ENCODE results near the gene CRYGD.

CRYGD gene

DNA sequence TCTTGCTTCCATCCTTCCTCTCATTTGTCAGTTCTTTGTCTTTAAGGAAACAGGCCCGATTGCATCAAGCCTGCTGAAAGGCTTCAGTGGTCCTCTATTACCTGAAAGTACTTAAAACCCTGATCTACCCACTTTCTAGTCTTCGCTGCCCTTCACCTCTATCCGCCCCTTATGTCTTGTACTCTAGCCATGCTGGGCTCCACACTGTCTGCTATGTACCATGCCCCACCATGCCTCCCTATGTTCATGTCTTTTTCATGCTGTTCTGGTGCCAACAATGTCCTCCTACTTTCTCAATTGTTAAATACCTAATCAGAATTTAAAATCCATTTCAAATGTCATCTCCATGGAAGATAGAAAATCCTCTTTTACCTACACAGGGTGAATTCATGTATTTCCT is 28.2 kb downstream of the CRYGD start:
- DNase-seq: no peak
- intact Hi-C loops (cut with DNase I): no loop called here

DNA sequence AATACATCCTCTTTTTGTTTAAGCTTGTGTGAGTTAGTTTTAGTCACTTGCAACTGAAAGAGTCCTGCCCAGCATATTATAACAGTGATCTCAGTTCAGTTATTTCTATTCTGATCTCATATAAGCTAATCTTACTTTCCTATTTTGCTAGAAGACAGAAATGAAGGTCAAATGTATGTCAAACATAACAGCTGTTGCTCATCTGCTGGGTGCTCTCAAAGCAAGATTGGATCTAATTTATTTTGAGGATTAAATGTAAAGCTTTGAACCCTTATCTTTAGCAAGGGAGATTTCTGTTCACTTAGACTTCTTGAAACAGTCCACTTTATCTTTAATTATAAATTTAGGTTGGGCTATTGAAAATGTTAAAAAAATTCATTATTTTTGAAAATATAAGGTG is 31.2 kb downstream of the CRYGD start:
- no peak for DNase-seq
- intact Hi-C loops (cut with DNase I): no loop called here

DNA sequence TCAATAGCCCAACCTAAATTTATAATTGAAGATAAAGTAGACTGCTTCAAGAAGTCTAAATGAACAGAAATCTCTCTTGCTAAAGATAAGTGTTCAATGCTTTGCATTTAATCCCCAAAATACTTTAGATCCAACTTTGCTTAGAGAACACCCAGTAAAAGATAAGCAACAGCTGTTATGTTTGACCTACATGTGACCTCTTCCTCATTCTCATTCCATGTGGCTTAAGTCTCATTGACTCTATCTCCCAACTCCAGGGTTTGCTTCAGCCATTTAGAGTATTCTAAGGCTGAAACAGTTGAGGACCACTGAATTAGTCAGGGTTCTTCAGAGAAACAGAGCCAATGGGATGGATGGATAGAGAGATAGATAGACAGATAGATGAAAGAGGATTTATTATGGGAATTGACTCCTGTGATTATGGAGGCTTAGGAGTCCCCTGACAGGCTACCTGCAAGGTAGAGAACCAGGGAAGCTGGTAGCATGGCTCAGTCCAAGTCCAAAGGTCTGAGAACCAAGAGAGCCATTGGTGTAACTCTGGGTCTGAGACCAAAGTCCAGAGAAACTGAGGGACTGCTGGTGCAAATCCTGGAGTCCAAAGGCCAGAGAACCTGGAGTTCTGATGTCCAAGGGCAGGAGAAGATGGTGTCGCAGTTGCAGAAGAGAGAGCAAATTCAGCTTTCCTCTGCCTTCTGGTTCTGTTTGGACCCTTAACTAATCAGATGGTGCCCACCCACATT is 32.1 kb downstream of the CRYGD start:
- DNase-seq: no peak
- intact Hi-C loops (cut with DNase I): no loop called here

DNA sequence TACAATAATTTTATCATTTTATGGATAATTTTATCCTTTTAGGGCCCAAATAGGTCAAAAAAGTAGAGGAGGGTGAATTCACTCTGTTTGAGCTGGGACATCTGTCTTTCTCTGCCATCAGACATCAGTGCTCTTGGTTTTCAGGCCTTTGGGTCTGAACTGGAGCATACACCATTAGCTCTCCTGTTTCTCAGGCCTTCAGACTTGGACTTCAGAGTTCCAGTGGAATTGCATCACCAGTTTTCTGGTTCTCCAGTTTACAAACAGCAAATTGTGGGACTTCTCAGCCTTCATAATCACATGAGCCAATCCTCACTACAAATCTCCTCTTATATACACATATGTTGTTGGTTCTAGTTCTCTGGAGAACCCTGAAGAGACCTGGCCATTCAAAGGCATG is 33.9 kb downstream of the CRYGD start:
- no peak for DNase-seq
- intact Hi-C loops (cut with DNase I): no loop called here

DNA sequence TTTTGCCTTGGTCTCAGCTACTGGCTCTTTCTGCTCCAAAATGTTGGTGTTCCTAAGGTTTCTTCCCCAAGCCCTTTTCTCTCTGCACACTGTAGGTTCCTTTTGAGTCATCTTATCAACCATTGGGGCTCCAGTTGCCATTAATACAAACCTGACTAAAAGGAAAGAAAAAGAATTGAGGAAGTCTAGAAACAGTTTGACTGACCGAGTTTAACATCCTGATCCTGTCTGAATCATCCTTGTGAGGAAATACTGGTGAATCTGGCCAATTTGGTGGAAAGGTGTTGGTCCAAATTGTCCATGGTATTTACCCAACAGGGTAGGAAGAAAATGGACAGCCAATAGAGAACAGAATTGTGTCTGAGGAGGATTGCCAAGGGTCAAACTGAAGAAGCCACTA is 38.3 kb downstream of the CRYGD start:
- intact Hi-C loops (cut with DNase I): no loop called here
- DNase-seq: no peak

DNA sequence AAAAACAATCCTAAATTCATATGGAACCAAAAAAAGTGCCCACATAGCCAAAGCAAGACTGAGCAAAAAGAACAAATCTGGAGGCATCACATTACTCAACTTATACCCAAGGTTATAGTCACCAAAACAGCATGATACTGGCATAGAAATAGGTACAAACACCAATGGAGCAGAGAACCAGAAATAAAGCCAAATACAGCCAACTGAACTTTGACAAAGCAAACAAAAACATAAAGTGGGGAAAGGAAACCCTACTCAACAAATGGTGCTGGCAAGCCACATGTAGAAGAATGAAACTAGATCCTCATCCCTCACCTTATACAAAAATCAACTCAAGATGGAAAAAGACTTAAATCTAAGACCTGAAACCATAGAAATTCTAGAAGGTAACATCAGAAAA is 40.5 kb downstream of the CRYGD start:
- intact Hi-C loops (cut with DNase I): no loop called here
- DNase-seq: no peak

DNA sequence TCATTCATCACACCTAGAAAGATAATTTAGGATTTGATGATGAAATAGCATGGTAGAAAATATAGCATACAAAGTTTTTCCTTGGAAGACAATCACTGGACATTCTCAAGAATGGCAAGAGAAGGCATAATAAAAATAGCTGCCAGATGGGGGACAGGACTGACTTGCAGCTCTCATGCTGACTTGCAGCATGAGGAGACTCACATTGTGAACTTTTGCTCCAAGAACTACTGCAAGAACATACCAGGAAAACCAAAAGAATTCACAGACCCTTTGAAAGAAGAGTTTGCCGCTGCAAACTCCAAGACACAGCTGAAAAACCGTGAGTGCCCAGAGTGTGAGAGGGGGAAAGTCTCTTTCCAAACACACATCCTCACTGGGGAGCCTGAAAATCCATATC is 47.0 kb downstream of the CRYGD start:
- intact Hi-C loops (cut with DNase I): no loop called here
- no peak for DNase-seq

DNA sequence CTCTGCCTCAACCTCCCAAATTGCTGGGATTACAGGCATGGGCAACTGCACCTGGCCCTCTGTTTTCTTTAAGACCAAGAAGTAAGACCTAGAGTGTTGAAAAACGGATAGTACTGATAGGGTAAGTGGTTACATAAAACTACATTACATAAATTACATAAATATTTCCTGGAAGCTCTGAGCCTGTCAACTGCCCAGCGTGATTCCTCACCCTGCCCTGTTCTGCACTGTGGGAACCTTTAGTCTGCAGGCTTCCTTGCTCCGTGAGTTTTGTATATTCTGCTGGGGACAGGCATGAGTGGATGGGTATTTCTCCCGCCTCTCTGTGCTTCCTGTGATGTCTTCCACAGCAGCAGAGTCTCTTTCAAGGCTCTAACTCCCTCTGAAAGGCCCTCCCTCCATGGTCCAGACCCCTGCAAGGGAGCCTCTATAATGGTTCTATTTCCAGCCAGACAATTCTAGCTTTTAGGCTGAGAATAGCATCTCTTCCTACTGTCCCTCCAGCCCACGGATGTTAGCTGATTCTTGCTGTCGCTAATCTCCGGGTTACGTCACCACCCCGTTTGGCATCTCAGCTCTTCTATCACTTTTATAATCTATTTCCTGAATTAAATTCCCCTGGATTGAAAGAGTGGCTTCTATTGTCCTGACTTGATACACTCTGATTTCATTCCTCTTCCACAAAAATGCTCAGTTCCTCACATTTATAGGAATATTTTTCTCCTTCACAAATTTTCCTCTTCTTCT is 49.5 kb downstream of the CRYGD start:
- DNase-seq: no peak
- intact Hi-C loops (cut with DNase I): no loop called here

DNA sequence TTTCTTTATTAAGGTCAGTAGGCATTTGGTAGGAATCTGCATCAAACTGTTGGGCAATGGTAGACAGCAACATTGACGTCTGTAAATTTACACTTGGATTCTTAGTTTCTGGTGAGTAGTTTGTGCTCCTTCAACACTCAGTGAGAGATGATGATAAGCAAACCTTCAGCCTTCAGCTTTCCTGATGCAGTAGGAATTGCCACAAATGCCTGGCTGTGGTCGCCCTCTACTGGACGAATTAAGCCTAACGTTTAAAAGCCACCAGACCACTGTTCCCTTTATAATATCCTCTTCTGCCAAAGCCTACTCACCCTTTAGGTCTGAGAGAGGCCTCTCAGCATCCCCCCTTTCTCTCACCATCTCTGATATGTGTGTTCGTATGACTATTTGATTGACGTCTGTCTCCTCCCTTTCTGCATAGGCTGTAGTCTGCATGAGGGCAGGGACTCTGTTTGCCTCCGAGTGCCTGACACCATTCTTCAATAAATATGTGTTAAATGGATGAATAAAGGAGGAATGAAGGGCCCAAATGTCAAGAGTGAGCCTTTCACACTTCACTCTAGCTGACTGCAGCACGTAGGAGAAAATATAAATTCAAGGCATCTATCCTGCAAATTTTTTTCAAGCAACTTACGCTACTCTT is 52.0 kb downstream of the CRYGD start:
- intact Hi-C loops (cut with DNase I): no loop called here
- DNase-seq: peak; percentile 33 to 90 (median 74)

Measured in head of caudate nucleus (tissue), 42 donors.